ENCODE measurements around the gene CWH43. TPM values are rescaled to one million over a fixed set of nuclear protein-coding genes. Genes with fewer than 3 reads are reported as not detected.

The CWH43 gene
- polyA plus RNA-seq, 1 donor from 2014 or later: not detected

- Histone ChIP-seq H3K79me2 (replicated peaks; ENCODE audit: insufficient read depth, low read length) (no peaks in the 10 kb centered on the region), H3K27me3 (ENCODE audit: insufficient read depth, low read depth, low read length) (no peaks in the 10 kb centered on the region), H4K20me1 (ENCODE audit: insufficient read depth) (no peaks in the 10 kb centered on the region), H3K36me3 (ENCODE audit: insufficient read depth, low read length) (no peaks in the 10 kb centered on the region), H3K27ac (ENCODE audit: low read length) (no peak overlapping the region), H3K9me3 (ENCODE audit: low read length) (no peaks in the 10 kb centered on the region), H3K4me3 (ENCODE audit: low read length) (no peak overlapping the region), H3K9me2 (ENCODE audit: insufficient read depth, low read length) (no peaks in the 10 kb centered on the region), H3K9ac (ENCODE audit: low read length) (no peak overlapping the region), H3K4me2 (ENCODE audit: low read length) (no peak overlapping the region), H2AFZ (ENCODE audit: low read depth, low read length) (no peak overlapping the region), H3F3A (ENCODE audit: insufficient read depth, low read length, poor library complexity, severe bottlenecking) (no peaks in the 10 kb centered on the region)
- TF ChIP-seq RAD21 (conservative IDR thresholded peaks at IDR 0.05): no peak
- no peak for TF ChIP-seq TAF1 (IDR thresholded peaks at IDR 0.05; ENCODE audit: low read depth)
- no peak for TF ChIP-seq MXI1 (conservative IDR thresholded peaks at IDR 0.05; ENCODE audit: poor library complexity, severe bottlenecking)
- TF ChIP-seq EZH2 (IDR thresholded peaks at IDR 0.05; ENCODE audit: borderline replicate concordance, insufficient read depth, low read length, poor library complexity, severe bottlenecking): no peak
- no peak for TF ChIP-seq POLR2AphosphoS5 (IDR thresholded peaks at IDR 0.05)
- no peak for TF ChIP-seq EP300 (conservative IDR thresholded peaks at IDR 0.05; ENCODE audit: poor library complexity, severe bottlenecking)
- no peak for TF ChIP-seq SMC3 (conservative IDR thresholded peaks at IDR 0.05; ENCODE audit: poor library complexity)
- no peak for TF ChIP-seq REST (IDR thresholded peaks at IDR 0.05; ENCODE audit: borderline replicate concordance)
- no peak for TF ChIP-seq CTCF (IDR thresholded peaks at IDR 0.05; ENCODE audit: poor library complexity, severe bottlenecking)
These were observed 27.5 kb upstream of the CWH43 start for GRCh38 chr4:48958582-48958981.

- Histone ChIP-seq H3K9me2 (ENCODE audit: insufficient read depth, low read length) (no peaks in the 10 kb centered on the region), H3K4me2 (ENCODE audit: low read length) (no peak overlapping the region), H3K4me3 (ENCODE audit: low read length) (no peak overlapping the region), H3K36me3 (ENCODE audit: insufficient read depth, low read length) (no peaks in the 10 kb centered on the region), H3K9me3 (ENCODE audit: low read length) (no peaks in the 10 kb centered on the region), H3K79me2 (replicated peaks; ENCODE audit: insufficient read depth, low read length) (no peaks in the 10 kb centered on the region), H3K27me3 (ENCODE audit: insufficient read depth, low read depth, low read length) (no peaks in the 10 kb centered on the region), H3K9ac (ENCODE audit: low read length) (no peak overlapping the region), H3K27ac (ENCODE audit: low read length) (no peak overlapping the region), H2AFZ (ENCODE audit: low read depth, low read length) (no peak overlapping the region), H4K20me1 (ENCODE audit: insufficient read depth) (no peaks in the 10 kb centered on the region), H3F3A (ENCODE audit: insufficient read depth, low read length, poor library complexity, severe bottlenecking) (no peaks in the 10 kb centered on the region)
- TF ChIP-seq POLR2AphosphoS5 (IDR thresholded peaks at IDR 0.05) (no peak), REST (IDR thresholded peaks at IDR 0.05; ENCODE audit: borderline replicate concordance) (no peak)
These were observed 25.0 kb upstream of the CWH43 start for GRCh38 chr4:48960988-48961635.

All from neural cell (in vitro differentiated cells).